H1 (cell line): ENCODE measurements around the gene TMTC2.

Experiments
- EZH2 ChIP-seq: fragments of 200-600 bp; sonication (generic); IDR thresholded peaks from 2 replicates; pipeline ENCODE4 v1.7.1; 2012; ENCODE audit warnings: low read depth, mild to moderate bottlenecking, moderate library complexity, low read length, inconsistent platforms; ENCODE audit not compliant: severe bottlenecking
- RFX5 ChIP-seq: IDR thresholded peaks from 2 replicates; pipeline ENCODE4 v1.6.1; 2011; ENCODE audit warnings: low read depth, low read length, improper control_type of control experiment, borderline replicate concordance
- TF ChIP-seq, protein P1 (sequence below): IDR thresholded peaks from 2 replicates; pipeline ENCODE4 v1.6.1; 2012; ENCODE audit warnings: inconsistent platforms

DNA sequence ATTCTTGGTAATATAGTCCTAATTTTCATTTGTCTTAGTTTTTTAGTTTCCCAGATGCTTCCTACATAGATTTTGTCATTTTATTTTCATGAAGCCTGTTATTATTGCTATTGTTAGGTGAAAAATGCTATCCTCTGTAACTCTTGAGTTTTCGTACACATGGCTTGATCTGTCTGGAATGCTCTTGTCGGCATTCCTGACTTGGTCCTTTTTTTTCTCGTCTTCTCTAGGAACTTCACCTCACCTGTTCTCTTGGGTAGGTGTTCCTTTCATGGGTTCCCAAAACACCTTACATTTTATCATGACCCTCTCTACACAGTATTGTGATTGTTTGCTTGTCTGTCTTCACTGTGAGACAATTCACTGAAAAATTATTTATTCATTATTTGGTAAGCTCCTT lies 267.4 kb downstream of the TMTC2 start:
- TF ChIP-seq, protein P1, sequence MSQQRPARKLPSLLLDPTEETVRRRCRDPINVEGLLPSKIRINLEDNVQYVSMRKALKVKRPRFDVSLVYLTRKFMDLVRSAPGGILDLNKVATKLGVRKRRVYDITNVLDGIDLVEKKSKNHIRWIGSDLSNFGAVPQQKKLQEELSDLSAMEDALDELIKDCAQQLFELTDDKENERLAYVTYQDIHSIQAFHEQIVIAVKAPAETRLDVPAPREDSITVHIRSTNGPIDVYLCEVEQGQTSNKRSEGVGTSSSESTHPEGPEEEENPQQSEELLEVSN, result no peak
- TF ChIP-seq RFX5, result no peak
- TF ChIP-seq EZH2, result no peak
